HG02678 (cell line): Measurements from ENCODE around the gene NLGN3.

ENCODE experiments used
- ATAC-seq: cut with Tn5 transposase; IDR thresholded peaks from one replicate; pipeline ENCODE4 v1.9.1; 2021; ENCODE audit warnings: mild to moderate bottlenecking, moderate library complexity; ENCODE audit not compliant: unreplicated experiment

Gene NLGN3

DNA sequence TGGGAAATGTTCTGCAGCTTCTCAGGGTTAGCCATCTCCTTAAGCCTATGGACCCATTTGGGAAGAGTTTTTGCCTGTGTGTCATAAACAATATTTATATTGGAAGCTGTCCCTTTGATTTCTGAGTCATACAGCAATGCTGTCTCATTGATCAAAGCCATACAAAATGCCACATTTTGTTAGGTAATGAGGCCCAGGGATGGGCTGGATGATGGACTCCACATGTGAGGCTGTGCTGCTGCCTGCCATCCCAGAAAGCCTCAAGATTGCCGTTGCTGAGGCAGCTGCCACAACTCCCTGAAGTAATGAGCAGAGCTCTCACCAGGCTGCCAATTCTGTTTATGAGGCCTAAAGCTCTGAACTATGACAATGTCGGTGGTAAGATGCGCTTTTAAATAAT, 66.2 kb downstream of the NLGN3 start:
- ATAC-seq: no peak

DNA sequence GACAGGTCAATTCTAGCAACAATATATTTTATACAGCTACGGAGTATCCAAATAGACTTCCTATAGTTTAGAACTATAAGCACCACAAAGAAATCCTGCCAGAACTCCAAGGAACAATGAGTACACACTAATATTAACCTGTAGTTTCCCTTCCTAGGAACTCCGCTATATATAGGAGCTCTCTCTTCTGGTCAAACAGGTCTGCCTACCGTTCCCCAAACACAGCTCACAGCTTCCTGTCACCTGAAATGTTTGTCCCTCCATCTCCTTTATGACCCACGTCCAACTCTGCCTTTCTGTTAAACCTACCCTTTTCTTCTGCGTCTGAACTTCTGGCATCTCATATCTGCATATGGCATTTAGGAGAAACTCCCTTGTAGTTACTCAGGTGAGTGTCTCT, 67.9 kb downstream of the NLGN3 start:
- no peak for ATAC-seq

DNA sequence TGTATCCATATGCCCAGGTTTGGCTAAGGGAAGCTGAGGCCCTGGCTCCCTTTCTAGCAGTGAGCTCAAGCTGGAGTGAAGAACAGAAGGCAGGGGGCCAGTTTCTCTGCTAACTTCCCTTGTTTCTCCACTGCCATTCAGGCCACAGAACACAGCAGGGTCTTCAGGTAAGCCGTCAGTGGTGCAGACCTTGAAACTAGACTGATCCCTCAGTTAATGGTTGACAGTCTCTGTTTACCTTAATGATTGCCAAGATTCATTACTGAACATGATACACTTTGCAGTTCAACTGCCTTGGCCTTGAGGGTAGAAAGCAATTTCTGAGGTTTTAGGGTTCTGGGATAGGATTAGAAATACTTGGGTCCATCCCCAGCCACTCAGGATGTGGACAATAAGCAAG, 69.5 kb downstream of the NLGN3 start:
- no peak for ATAC-seq

DNA sequence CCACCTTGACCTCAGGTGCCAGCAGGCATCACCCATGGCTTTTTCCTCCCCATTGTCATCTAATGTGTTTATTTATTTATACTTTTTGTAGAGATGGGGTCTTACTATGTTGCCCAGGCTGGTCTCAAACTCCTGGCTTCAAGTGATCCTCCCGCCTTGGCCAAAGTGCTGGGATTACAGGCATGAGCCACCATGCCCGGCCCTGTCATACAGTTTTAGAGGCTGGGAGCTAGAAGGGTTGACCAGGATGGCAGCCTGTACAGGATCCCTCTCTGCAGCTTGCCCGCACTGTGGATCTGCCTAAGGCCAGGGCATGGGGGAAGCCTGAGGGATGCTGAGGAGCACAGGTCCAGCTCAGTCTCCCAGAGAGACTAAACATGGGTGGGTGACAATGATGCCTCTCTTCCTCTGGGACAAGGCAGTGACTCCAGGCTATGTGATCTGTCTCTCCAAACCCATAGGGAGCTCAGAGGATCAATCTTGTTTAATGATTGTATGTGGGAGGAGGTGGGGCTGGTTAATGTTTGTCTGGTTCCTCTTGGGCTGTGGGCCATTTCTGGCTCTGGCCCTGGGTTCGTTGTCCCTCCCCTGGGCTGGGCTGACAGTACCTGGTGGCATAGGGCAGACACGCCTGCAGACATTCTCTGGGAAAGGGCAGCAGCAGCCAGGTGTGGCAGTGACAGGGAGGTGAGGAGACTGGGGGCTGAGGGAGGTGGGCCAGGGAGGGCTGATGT, 70.1 kb downstream of the NLGN3 start:
- no peak for ATAC-seq

DNA sequence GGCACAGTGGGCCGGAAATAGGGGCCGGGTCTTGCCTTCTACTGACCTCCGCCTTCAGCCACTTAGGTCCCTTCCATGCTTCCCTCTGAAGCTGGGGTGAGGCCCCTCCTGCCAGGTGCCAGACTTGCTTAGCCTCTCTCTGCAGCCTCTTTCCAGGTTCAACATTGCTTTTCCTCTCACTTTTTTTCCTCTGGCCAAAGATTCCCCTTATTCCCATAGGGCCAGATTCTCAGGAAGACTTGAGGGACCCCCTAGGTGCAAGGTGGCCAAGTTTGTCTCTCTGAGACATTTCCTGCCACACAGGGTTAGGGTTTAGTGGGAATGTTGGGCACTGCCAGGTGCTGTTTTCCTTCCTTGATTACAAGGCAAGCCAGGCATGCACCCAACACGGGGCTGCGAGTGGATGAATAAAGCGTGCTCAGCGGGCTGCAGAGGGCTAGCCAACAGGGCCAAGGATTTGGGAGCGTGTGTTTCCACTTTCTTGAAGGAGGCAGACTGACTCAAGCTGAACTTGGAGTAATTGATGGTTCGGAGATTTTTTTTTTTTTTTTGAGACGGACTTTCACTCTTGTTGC, 70.8 kb downstream of the NLGN3 start:
- no peak for ATAC-seq

DNA sequence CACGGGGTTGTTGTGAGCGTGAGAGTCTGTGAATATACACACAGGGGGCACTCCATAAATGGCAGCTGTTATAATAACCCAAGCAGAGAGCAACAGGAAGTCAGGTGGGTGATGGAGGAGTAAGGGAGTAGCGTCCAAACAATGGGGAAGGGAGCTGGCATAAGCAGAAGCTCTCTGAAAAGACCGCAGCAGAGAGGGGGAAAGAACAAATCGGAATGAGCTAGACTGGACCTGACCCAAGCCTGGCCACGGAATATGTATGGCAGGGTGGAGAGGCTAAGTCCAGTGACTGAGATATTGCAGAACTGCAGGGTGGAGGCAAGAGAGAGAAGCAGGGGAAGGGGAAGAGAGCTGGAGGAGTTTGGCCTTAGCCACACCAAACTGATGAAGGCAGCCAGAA, 71.8 kb downstream of the NLGN3 start:
- ATAC-seq: no peak

DNA sequence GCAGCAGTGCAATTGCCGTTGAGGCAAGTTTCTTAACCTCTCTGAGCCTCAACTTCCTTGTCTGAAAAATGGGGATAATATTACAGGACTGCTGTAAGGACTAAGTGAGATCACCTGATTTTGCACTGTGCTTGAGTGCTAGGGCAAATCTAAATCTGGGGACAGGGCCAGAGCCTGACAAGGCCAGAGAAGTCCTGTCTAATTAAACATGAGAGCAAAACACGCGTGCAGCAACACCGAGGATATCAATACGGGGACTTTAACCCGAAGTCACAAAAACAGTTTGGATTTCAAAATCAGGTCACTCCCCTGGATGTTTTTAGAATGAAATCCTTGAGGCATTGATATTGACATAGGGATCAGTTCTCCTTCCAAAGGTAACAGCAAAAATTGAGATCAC, 72.7 kb downstream of the NLGN3 start:
- no peak for ATAC-seq
